Measurements from ENCODE around the gene PDGFA.

The PDGFA gene

DNA sequence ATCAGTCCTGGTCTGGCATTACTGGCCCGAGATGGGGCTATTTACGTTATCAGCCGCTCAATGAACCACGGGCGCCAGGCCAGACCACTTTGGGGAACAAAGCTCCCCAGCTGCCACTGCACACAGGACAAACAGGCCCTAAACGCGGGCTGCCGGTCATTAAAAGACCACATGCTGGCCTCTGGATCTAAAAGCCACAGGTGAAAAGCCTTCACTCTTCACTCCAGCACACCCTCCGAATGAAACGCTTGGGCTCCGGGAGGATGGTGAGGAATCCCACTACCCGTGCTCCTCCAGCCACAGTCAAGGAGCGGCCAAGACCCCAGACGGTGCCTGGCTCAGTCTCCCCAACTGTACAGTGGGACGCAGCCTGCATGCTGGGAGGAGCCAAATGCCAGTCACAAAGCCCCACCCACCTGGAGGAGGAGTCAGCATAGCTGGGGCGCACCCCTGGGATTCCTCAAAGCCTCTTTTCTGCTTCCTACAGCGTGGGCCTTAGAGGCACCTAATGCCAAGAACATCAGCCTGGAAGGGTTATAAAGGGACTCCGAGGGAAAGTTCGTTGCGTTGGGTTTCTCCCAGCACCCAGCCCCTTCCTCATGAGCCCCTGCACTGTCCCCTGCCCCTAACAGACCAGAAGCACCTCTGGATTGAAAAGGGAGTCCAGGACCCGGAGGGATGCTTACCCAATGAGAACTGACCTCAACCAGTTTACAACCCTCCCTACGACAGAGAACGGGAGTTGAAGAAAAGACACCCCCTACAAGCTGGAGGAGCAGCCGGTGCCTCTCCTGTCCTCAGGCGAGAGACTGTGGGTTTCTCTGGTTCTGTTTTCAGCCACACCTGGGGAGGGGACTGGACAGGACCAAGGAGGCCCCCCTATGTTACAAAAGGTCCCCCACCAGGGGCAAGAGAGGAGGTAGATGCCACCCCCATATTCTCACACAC lies 4.7 kb downstream of the PDGFA start:
- Histone ChIP-seq H3K79me2 (ENCODE audit: insufficient read depth, low read length) (peaks cover 74% of the 10 kb centered on the region), H3K36me3 (ENCODE audit: insufficient read depth, low read length) (peaks cover 44% of the 10 kb centered on the region), H3K27me3 (ENCODE audit: insufficient read depth, low read length, poor library complexity) (peaks cover 3% of the 10 kb centered on the region), H4K20me1 (ENCODE audit: insufficient read depth, low read length) (peaks cover 57% of the 10 kb centered on the region), H3K4me1 (ENCODE audit: insufficient read depth, low read length) (peaks cover 26% of the 10 kb centered on the region), H3K4me3 (ENCODE audit: low read depth in 1 of 2, low read length in 2 of 2) (no peak overlapping the region), H3K9me3 (ENCODE audit: insufficient read depth, low read length, severe bottlenecking) (no peaks in the 10 kb centered on the region), H3K4me2 (ENCODE audit: insufficient read depth, low read length) (peak overlapping the region; percentile 11; the same call in 1 of the 2 replicates), H3K27ac (ENCODE audit: low read length) (no peak overlapping the region), H2AFZ (ENCODE audit: low read depth, low read length) (no peak overlapping the region), H3K9ac (ENCODE audit: low read depth, low read length) (no peak overlapping the region)
- no peak for TF ChIP-seq EZH2 (IDR thresholded peaks at IDR 0.05; ENCODE audit: borderline replicate concordance, low read depth, low read length, severe bottlenecking)
- TF ChIP-seq CTCF (IDR thresholded peaks at IDR 0.05; ENCODE audit: borderline replicate concordance, extremely low read depth, low read length, poor library complexity, severe bottlenecking) = no peak
- peak; percentile 33 for DNase-seq
- ATAC-seq (ENCODE audit: insufficient read depth, low read depth) = no peak

GRCh38 chr7:514242-514641 lies 5.4 kb downstream of the PDGFA start:
- H3K79me2 ChIP-seq (ENCODE audit: insufficient read depth, low read length) = peaks cover 74% of the 10 kb centered on the region
- H2AFZ ChIP-seq (ENCODE audit: low read depth, low read length) = no peak overlapping the region
- no peaks in the 10 kb centered on the region for H3K9me3 ChIP-seq (ENCODE audit: insufficient read depth, low read length, severe bottlenecking)
- DNase-seq (no peak), ATAC-seq (ENCODE audit: insufficient read depth, low read depth) (no peak)
- no peak overlapping the region for H3K9ac ChIP-seq (ENCODE audit: low read depth, low read length)
- peaks cover 3% of the 10 kb centered on the region for H3K27me3 ChIP-seq (ENCODE audit: insufficient read depth, low read length, poor library complexity)
- peaks cover 25% of the 10 kb centered on the region for H3K4me1 ChIP-seq (ENCODE audit: insufficient read depth, low read length)
- no peak overlapping the region for H3K4me3 ChIP-seq (ENCODE audit: low read depth in 1 of 2, low read length in 2 of 2)
- no peak for TF ChIP-seq EZH2 (IDR thresholded peaks at IDR 0.05; ENCODE audit: borderline replicate concordance, low read depth, low read length, severe bottlenecking)
- no peak for TF ChIP-seq CTCF (IDR thresholded peaks at IDR 0.05; ENCODE audit: borderline replicate concordance, extremely low read depth, low read length, poor library complexity, severe bottlenecking)
- no peak overlapping the region for H3K4me2 ChIP-seq (ENCODE audit: insufficient read depth, low read length)
- no peak overlapping the region for H3K27ac ChIP-seq (ENCODE audit: low read length)
- peaks cover 50% of the 10 kb centered on the region for H3K36me3 ChIP-seq (ENCODE audit: insufficient read depth, low read length)
- peaks cover 60% of the 10 kb centered on the region for H4K20me1 ChIP-seq (ENCODE audit: insufficient read depth, low read length)

DNA sequence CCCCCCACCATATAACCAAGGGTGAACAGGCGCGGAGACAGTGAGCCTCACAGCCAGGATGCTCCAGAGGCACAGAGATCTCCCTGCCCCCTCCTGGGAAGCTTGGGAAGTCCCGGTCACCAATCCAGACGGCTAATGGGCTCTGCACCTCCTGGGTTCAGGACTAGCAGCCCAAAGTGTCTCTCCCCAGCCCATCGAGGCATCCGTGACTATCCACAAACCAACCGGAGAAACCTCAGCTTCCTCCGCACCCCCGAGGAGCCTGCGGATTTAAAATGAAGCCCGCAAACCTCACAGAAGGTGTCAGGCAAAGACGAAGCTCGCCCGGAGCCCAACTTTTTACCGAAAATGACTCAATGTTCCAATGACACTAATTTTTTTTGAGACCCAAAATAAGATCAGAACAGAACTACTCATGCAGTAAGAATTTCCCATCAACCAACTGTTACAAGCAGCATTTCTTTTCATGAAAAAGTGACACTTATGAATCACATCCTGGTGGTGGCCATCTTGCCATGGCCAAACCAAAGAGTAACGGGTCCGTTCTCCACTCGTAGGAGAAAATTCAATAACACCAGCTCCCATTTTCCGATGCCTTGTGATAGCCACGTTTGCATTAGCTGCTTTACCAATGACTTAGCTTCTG lies 6.0 kb downstream of the PDGFA start:
- TF ChIP-seq EZH2 (IDR thresholded peaks at IDR 0.05; ENCODE audit: borderline replicate concordance, low read depth, low read length, severe bottlenecking) = no peak
- TF ChIP-seq CTCF (IDR thresholded peaks at IDR 0.05; ENCODE audit: borderline replicate concordance, extremely low read depth, low read length, poor library complexity, severe bottlenecking) = no peak
- Histone ChIP-seq H3K36me3 (ENCODE audit: insufficient read depth, low read length) (peaks cover 56% of the 10 kb centered on the region), H2AFZ (ENCODE audit: low read depth, low read length) (no peak overlapping the region), H3K4me1 (ENCODE audit: insufficient read depth, low read length) (peaks cover 25% of the 10 kb centered on the region), H3K79me2 (ENCODE audit: insufficient read depth, low read length) (peaks cover 71% of the 10 kb centered on the region), H3K27ac (ENCODE audit: low read length) (no peak overlapping the region), H3K4me2 (ENCODE audit: insufficient read depth, low read length) (peak overlapping the region; percentile 15; the same call in 1 of the 2 replicates), H3K9me3 (ENCODE audit: insufficient read depth, low read length, severe bottlenecking) (no peaks in the 10 kb centered on the region), H3K4me3 (ENCODE audit: low read depth in 1 of 2, low read length in 2 of 2) (no peak overlapping the region), H3K27me3 (ENCODE audit: insufficient read depth, low read length, poor library complexity) (peaks cover 3% of the 10 kb centered on the region), H3K9ac (ENCODE audit: low read depth, low read length) (no peak overlapping the region), H4K20me1 (ENCODE audit: insufficient read depth, low read length) (peaks cover 65% of the 10 kb centered on the region)
- DNase-seq (no peak), ATAC-seq (ENCODE audit: insufficient read depth, low read depth) (no peak)
